ENCODE measurements around the gene ETFDH. TPM values are rescaled to one million over a fixed set of nuclear protein-coding genes. Genes with fewer than 3 reads are reported as not detected.
"Not testable (repeated sequence)": the region's sequence is repeated elsewhere in the genome, so short reads cannot be mapped to it uniquely, and the experiment has no call there.

The ETFDH gene
- total and polyA plus RNA-seq, 8 donors, result 11.6 to 33.3 (median 14.2) TPM

GRCh38 chr4:158656439-158656838 lies 15.7 kb upstream of the ETFDH start:
- TF ChIP-seq CTCF (IDR thresholded peaks at IDR 0.05), result no peak
- Histone ChIP-seq H3K27ac (no peak overlapping the region), H3K27me3 (no peaks in the 10 kb centered on the region), H3K9me3 (no peaks in the 10 kb centered on the region), H3K36me3 (no peaks in the 10 kb centered on the region), H3K4me3 (no peak overlapping the region), H3K4me1 (no peaks in the 10 kb centered on the region)
- 77 to 78% methylated on average over 1 of the region's 1 CpG for WGBS, 2 donors
- ATAC-seq (no peak), DNase-seq (no peak), FAIRE-seq (no peak)
- intact Hi-C loops (cut with DNase I), result no loop called here

DNA sequence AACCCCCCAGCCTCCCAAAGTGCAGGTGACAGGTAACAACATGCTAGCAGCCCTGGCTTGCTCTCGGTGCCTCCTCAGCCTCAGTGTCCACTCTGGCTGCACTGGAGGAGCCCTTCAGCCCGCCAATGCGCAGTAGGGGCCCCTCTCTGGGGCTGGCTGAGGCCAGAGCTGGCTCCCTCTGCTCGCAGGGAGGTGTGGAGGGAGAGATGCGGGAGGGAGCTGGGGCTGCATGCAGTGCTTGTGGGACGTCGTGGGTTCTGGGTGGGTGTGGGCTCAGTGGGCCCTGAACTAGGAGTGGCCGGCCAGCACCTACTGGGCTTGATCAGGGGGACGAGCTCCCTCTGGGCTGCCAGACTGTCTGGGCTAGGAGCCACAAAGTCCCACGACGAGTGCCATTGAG lies 14.8 kb upstream of the ETFDH start:
- Histone ChIP-seq H3K36me3 (no peaks in the 10 kb centered on the region), H3K4me3 (no peak overlapping the region), H3K27ac (no peak overlapping the region), H3K4me1 (no peaks in the 10 kb centered on the region), H3K9me3 (no peaks in the 10 kb centered on the region), H3K27me3 (no peaks in the 10 kb centered on the region)
- no peak for FAIRE-seq
- no peak for TF ChIP-seq CTCF (IDR thresholded peaks at IDR 0.05)
- intact Hi-C loops (cut with DNase I), result no loop called here
- no peak for ATAC-seq
- WGBS, 2 donors, result 79 to 83% methylated on average over 11 of the region's 11 CpGs
- peak in 1 of 6 donors; percentile 50 for DNase-seq

DNA sequence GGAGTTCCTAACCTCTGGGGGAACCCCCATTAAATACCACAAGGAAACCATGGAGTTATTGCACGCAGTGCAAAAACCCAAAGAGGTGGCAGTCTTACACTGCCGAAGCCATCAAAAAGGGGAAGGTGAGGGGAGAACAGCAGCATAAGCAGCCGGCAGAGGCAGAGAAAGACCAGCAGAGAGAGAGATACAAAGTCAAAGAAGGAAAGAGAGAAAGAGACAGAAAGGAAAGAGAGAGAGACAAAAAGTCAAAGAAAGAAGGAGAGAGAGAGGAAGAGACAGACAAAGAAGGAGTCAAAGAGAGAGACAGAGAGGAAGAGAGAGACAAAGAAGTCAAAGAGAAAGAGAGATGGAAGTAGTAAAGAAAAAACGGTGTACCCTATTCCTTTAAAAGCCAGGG lies 8.8 kb upstream of the ETFDH start:
- H3K9me3 ChIP-seq; FAIRE-seq; H3K27ac ChIP-seq; intact Hi-C loops (cut with DNase I); H3K27me3 ChIP-seq; ATAC-seq; DNase-seq; H3K36me3 ChIP-seq; H3K4me1 ChIP-seq; H3K4me3 ChIP-seq: not testable (repeated sequence)
- WGBS, 2 donors, result 61 to 72% methylated on average over 4 of the region's 4 CpGs

DNA sequence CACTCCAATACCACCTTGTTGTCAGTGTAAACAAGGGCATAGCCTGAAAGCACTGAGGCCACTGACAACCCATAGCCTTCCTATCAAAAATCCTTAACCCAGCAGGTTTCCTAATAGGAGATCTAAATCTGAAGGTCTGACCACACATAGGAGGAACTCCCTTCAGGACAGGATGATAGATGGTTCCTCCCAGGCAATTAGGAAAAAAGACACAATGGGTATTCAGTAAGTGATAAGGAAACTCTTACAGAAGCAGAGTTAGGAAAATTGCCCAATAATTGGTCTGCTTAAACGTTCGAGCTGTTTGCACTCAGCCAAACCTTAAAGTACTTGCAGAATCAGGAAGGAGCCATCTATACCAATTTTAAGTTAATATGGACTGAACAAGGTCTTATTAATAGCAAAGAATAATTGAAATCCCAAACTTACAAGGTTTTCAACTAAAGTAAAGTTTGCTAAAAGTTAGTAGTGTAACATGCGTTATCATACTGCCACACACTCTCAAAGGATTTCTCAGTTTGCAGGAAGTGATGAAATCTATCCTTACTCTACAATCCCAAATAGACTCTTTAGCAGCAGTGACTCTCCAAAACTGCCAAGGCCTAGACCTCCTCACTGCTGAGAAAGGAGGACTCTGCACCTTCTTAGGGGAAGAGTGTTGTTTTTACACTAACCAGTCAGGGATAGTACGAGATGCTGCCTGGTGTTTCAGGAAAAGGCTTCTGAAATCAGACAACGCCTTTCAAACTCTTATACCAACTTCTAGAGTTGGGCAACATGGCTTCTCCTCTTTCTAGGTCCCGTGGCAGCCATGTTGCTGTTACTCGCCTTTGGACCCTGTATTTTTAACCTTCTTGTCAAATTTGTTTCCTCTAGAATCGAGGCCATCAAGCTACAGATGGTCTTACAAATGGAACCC lies 8.1 kb upstream of the ETFDH start:
- 66 to 79% methylated on average over 8 of the region's 8 CpGs for WGBS, 2 donors
- ATAC-seq; H3K27me3 ChIP-seq; DNase-seq; H3K4me3 ChIP-seq; FAIRE-seq; H3K36me3 ChIP-seq; H3K4me1 ChIP-seq; H3K9me3 ChIP-seq; intact Hi-C loops (cut with DNase I); H3K27ac ChIP-seq: not testable (repeated sequence)

DNA sequence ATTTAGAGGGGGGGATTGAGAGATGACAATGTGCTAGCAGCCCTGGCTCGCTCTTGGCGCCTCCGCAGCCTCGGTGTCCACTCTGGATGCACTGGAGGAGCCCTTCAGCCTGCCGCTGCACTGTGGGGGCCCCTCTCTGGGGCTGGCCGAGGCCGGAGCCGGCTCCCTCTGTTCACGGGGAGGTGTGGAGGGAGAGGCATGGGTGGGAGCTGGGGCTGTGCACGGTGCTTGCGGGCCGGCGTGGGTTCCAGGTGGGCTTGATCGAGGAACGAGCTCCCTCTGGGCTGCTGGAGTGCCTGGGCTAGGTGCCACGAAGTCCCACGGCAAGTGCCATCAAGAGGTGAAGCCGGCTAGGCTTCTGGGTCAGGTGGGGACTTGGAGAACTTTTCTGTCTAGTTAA lies 7.3 kb upstream of the ETFDH start:
- intact Hi-C loops (cut with DNase I), result no loop called here
- H3K4me3 ChIP-seq, result no peak overlapping the region
- H3K36me3 ChIP-seq, result no peaks in the 10 kb centered on the region
- DNase-seq (peak in 2 of 6 donors; percentile 18 to 68), ATAC-seq (no peak), FAIRE-seq (no peak)
- H3K4me1 ChIP-seq, result no peaks in the 10 kb centered on the region
- H3K27me3 ChIP-seq, result no peaks in the 10 kb centered on the region
- TF ChIP-seq CTCF (IDR thresholded peaks at IDR 0.05), result no peak
- WGBS, 2 donors, result 97 to 98% methylated on average over 18 of the region's 18 CpGs
- no peaks in the 10 kb centered on the region for H3K9me3 ChIP-seq
- H3K27ac ChIP-seq, result no peak overlapping the region

DNA sequence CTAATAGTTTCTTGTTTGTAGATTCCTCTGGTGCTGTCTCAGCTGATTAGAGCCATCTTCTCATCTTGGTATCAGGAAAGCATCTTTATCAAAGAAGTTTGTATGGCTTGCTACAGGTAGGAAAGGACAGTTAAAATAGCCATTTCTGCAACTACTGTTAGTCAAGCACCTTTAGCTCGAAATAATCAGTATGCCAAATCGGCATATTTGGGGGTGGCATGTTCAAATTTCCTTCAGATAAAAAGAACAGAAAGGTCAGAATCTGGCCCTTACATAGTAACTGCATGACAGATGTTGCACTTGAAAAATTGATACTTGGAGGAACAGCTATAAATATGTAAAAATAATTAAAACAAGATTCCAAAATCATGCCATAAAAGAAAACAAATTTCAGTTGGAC lies 5.2 kb upstream of the ETFDH start:
- no peak for TF ChIP-seq CTCF (IDR thresholded peaks at IDR 0.05)
- intact Hi-C loops (cut with DNase I), result no loop called here
- Histone ChIP-seq H3K4me3 (no peak overlapping the region), H3K36me3 (no peaks in the 10 kb centered on the region), H3K4me1 (no peaks in the 10 kb centered on the region), H3K9me3 (no peaks in the 10 kb centered on the region), H3K27ac (no peak overlapping the region), H3K27me3 (no peaks in the 10 kb centered on the region)
- DNase-seq (no peak), ATAC-seq (no peak), FAIRE-seq (no peak)
- WGBS, 2 donors, result 90 to 96% methylated on average over 2 of the region's 2 CpGs
